Measurements from ENCODE around the gene REEP1.
"Not testable (repeated sequence)": the region's sequence is repeated elsewhere in the genome, so short reads cannot be mapped to it uniquely, and the experiment has no call there.

REEP1 gene

DNA sequence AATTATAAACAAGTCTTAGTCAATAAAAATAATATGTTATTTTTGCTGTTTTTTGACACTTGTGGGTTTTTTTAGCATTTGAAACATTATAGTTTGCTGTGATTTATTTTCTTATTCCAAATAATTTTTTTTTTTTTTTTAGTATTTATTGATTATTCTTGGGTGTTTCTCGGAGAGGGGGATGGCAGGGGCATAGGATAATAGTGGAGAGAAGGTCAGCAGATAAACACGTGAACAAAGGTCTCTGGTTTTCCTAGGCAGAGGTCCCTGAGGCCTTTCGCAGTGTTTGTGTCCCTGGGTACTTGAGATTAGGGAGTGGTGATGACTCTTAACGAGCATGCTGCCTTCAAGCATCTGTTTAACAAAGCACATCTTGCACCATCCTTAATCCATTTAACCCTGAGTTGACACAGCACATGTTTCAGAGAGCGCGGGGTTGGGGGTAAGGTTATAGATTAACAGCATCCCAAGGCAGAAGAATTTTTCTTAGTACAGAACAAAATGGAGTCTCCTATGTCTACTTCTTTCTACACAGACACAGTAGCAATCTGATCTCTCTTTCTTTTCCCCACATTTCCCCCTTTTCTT lies 8.5 kb upstream of the REEP1 start:
- DNase-seq, result not testable (repeated sequence)

DNA sequence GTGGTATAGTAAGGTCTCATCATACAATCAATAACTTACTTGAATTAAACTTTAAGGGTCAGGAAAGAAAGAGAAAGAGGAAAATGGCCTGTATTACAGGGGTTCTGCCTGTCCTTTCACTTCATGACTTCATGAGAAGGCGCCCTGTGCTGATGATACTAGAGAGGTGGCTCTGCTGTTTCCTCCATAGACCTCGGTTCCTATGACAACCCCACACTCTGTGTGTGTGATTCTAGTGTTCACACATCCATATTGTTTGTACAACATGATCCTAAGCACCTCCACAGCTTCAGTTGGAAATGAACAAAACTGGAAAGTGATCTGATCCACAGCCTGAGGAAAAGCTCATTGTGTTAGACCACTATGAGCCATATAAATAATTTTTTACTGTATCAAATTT lies 7.0 kb upstream of the REEP1 start:
- no peak for DNase-seq

DNA sequence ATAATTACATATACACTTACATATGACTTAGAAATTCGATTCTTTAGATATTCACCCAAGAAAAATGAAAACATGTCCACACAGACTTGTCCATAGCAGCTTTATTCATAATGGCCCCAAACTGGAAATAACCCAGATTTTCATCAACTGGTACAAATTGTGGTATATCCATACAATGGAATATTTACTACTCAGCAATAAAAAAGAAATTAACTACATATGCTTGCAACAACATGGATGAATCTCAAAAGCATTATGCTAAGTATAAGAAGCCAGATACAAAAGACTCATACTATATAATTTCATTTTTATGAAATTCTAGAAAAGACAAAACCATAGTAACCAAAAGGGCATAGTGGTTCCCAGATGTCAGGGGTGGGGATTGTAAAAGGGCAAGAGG lies 5.1 kb upstream of the REEP1 start:
- no peak for DNase-seq

DNA sequence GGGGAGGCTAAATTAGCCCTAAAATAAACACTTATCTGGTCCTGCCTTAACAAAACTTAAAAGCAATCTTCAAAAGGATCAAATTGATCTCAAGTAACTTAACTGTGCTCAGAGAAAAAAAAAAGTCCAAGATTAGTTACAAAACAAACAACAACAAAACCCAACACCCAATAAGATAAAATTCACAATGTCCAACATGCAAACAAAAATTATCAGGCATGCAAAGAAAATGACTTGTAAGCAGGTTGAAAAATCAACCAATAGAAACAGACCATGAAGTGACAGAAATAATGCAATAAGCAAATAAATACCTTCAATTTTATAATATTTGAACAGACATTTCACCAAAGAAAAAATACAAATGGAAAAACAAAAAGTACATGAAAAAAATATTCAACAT lies 4.0 kb upstream of the REEP1 start:
- no peak for DNase-seq

DNA sequence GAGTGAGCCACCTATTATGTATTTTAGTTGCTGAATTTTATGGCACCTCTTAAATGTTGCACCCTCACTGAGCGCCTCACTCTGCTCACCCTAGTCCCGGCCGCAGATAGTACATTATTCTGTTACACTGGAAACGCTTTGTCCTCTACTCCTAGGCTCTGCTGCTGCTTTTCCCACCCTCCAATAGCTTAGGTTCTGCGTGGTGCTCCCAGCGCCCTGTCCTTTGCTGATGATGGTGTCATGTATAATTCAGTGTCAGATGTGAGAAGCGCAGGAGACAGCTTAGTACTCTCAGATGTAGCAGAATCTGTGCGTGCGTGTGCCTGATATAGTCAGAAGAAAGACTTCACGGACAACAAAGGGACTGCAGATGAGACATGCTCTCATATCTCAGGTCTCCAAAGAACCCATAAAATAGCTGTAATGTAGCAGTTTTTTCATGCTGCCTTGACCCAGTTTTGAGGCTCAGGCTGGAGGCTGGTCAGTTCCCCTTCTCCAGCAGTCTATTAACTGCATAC lies 1.4 kb upstream of the REEP1 start:
- no peak for DNase-seq

DNA sequence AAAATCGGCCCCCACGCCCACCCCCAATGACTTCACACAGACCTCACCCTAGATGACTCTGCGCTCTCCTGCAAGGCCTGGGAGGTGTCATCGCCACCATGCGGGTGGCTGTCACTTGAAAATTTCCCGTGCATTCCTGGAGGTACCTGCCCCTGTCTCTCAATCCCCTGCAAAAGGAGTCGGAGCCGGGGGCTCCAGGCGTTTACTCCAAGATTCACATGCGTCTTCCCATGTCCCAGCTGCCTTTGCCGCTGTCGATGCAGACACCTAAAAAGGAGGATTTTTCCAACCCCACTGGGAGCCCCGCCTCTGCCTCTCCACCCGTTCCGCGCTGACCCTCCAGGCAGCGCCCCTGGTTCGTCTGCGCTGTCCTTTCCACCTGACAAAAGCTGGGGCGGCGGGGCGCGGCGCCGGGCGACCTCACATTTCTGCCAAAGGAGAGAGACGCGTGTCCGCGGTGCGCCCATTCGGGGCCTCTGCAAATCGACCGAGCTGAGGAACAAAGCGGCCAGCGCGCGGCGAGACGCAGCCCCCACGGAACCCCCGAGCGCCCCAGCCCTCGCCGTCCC lies 667 bp downstream of the REEP1 start:
- DNase-seq, result no peak

DNA sequence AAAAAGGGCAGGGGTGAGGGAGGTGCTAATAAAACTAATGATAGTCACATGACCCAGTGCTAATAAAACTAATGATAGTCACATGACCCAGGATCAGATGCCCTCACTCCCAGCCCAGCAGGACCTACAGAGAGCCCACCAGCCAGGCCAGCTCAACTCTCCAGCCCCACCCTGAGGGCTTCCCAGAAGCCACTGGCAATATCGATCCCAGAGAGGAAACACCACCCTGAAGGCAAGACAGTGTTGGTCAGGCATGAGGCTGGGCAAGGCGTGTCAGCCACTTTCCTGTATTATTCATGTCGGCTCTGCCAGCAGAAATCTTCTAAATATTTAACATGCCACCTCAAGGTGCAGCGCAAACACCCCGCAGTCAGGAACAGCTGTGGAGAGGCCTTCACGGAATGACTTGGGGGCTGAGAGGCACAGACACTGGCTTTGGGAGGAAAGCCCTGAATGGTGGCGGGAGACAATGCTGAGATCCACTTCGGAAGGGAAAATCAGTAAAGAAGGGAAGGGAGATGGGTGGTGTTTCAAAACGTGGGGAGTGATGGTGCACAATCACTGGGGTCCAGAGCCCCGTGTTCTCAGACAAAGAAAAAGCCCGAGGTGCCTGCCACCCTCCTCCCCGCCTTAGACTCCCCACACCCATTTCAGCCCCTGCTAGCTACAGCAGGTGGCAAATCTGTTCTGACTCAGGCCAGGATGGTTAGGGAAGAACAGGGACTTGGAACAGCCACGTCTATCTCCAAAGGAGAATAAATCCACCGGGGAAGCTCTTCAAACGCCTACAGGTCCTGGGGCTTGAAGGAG lies 1.4 kb downstream of the REEP1 start:
- DNase-seq, result no peak

DNA sequence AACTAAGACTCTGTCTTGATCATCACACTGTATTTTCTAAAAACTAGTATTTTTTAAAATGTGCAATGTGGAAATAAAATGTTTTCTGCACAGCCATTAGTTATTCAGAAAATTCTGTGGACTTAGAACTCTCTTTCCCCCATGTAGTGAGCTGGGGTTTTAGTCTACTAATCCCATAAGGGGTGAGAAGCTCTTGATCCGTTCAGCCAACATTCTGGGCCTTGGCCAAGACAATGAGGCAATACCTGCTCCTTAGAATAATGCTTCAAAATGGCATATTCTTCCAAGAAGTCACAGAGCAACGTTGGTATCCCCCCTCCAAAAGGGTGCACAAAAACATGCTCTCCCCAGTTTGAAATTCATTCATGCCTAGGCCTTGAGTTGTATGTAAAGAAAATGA lies 4.0 kb downstream of the REEP1 start:
- DNase-seq, result no peak

DNA sequence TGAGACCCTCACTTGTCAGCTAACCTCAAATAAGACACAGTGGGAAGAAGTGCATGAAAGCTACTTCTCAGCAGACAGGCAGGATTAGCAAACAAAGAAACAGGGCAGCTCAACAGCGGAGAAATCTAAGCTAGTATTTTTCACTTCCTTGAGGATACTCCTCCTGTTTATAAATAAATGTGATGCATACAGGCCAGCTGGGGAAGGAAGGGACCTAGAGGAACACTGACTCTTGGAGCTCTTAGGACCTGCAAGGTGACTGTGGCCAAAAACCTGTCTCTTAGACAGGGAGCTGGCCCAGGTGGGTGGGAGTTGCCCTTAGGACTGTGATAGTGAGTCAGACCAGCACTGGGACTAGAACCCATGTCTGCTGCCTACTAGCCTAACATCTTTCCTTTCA lies 4.8 kb downstream of the REEP1 start:
- no peak for DNase-seq

DNA sequence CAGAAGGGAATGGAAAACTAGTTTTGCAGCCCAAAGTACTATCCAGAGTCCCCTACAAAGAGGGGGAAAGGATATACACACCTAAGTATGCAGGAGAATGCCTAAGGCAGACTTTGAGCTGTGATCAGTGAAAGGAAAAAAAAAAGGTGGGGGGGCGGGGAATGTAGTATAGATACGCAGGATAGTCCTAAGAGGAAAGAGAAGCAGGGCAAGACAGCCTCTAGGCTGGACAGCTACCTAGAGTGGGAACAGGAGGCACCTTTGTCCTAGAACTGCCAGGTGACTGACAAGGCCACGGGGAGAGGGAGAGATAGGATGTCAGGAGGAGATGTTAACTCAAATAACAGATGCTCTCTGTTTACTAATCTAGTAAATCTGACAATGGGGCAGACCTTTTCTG lies 6.0 kb downstream of the REEP1 start:
- no peak for DNase-seq

DNA sequence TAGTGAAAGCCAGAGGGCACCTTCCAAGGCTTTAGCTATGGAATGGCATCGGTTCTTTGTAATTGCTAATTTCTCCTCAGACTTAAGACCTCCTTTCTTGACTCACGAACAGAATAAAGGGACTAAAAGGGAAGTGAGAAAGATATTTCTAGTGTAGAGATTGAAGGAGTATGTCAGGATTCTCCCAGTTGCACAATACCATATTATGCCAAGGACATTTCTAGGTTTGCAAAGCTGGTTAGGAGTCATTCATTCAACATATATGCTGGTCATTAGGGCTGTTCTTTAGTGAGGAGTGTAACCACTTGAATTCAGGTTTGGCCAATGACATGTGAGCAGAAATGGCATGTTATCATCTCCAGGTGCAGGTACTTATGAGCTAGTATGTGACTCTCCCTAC lies 7.4 kb downstream of the REEP1 start:
- DNase-seq, result no peak

DNA sequence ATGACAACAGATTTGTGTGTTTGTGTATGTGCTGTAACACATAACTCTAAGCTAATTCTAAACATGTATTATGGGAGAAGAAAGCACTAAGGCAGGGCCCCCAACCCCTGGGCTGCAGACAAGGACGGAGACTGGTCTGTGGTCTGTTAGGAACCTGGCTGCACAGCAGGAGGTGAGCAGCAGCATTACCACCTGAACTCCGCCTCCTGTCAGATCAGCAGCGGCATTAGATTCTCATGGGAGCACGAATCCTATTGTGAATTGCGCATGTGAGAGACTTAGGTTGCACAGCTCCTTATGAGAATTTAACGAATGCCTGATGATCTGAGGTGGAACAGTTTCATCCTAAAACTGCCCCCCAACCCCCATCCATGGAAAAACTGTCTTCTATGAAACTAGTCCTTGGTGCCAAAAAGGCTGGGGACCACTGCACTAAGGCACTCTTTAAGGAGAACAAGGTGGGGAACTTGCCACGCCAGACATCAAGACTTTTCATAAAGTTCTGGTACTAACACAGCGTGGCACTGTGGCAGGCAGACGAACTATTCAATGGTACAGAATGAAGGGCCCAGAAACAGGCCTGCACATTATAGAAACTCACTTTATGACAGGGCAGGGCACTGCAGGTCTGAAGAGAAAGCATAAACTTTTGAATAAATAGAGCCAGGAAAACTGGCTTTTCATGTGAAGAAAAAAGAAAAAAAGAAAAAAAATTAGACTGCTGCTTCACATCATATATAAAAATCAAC lies 14.0 kb downstream of the REEP1 start:
- no peak for DNase-seq

DNA sequence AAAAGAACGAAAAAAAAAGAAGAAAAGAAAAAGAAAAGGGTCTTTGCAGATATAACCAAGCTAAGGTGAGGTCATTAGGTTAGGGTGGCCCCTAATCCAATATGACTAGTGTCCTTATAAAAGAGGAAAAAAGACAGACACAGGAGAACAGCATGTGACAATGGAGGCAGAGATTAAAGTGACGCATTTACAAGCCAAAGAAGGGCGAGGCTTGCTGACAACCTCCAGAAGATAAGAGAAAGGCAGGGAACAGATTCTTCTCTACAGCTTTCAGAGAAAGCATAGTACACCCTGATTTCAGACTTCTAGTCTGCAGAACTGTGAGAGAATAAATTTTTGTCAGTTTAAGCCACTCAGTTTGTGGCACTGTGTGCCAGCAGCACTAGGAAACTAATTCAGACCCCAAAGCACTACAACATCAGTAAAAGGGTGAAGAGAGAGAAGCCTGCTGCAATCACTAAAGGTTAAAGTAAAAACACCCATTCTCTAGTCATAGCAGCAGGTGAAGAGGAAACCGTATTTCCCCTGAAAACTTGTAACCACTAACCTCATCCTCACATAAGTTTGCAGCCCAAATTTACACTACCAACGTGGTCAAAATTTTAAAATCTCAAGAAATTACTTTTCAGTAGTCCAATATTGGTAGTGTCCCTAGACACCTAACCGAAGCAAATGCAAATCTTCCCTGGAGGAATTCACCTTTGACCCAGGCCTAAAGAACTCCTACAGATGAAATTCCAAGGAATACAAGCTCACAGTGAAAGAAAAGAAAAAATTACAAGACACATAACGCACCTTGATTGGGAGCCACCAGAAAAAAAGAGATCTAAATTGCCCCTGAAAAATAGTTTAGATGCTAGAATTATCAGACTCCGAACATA lies 17.5 kb downstream of the REEP1 start:
- no peak for DNase-seq

DNA sequence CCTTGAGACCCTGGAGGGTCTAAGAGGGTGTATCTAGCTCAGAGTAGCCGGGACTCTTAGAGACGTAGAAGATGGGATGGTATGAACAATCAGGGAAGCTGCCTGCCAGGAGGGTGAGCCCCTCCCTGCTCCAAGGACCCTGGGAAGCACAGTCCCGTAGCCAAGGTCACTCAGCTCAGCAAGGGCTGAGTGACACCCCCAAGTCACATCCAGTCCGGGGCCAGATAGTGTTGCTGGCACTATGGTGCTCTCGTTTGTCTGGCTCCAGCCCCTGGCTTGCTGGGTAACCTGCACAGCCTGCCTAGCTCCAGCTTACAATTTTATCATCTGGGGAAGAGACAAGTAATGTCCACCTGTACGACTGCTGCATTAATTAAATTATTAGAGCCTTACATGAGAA lies 22.3 kb downstream of the REEP1 start:
- DNase-seq, result no peak

DNA sequence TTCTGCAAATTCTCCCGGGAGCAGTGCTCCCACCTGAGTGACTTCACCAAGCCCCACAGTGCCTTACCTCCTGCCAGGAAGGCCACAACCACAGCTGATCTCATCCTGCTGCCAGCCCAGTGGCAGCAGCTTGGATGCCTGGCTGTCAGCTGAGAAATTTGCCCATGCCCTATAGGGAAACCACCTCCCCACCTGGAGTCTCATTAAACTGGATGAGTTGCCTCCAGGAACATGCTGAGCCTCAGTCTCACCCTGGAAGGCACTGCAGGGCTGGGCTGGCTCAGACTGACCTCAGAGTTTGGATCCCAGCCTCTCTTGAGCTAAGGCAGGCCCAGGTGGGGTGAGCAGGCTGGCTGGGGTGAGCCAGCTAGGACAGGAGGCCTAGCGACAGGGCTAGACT lies 23.3 kb downstream of the REEP1 start:
- DNase-seq, result no peak

DNA sequence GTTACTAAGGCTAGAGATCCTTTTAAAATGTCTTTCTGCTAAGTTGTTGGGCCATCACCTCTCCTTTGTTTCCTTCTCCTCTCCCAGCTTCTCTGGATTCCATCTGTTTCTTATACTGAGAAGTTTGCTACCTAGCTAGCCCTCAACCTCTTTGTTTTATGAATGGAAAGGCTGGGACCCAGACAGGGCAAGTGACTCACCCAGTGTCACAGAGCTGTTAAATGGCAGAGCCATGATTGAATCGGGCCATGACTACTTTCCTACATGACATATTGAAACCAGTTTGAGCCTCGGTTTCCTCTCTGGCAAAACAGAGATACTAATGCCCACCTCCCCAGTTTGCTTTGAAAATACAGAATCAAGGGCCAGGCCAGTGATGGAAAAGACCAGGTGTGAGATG lies 24.1 kb downstream of the REEP1 start:
- DNase-seq, result no peak

DNA sequence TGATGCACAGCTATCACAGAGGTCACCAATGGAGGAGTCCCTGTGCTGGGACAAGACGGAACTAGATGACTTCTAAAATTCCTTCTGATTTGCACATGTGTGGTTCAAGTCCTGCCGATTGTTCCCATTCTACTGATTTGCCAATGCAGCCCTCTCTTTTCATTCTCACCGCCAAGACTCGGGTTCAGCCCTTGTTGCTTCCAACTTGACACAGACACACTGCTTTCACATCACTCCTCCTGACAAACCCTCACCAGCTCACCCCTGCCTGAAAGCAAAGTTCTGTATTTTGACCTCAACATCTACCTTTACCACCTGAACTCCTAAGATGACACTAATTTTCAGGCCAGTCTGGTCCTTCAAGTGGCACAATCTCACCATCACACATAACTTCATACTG lies 25.5 kb downstream of the REEP1 start:
- no peak for DNase-seq

DNA sequence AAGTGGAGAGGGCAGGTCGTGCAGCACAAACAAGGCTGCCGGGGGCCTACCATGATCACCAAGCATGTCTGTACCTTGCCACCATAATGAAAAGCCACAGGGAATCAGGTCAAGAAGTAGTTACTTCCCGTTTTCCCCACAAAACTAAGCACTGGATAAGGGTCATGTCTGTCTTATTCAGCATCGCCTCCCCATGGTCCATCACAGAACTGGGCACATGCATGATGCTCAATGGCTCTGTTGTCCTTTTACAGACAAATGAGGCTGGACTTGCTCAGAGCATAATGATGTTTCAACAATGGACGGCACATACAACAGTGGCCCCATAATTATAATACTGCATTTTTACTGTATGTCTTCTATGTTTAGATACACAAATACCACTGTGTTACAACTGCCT lies 27.5 kb downstream of the REEP1 start:
- DNase-seq, result no peak

DNA sequence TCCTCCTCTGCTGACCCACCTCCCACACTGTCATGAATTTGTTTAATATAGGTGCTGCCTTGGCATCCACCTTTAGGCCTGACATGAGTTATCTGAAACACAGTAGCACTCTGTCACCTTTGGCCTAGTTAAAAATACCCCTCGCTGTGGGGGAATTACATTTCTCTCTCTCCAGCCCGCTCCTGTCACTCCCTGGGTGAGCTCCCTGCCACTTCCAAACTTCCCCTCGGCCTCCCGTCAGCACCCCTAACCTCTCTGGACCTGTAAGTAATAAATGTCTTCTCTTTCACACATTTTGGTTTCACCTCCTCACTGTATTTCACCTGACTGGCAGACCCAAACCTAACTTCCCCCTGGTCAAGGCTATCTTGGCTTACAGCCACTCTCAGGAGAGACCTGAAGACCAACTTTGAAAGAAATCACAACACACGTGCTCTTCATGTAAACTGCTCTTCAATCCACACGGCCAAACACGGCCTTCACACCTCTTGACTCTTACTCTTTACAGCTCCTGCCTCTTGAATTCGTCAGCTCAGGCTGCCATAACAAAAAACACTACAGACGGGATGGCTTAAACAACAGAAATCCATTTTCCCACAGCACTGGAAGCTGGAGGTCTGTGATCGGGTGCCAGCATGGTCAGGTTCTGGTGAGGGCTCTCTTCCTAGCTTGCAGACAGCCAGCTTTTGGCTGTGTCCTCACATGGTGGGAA lies 28.3 kb downstream of the REEP1 start:
- no peak for DNase-seq

DNA sequence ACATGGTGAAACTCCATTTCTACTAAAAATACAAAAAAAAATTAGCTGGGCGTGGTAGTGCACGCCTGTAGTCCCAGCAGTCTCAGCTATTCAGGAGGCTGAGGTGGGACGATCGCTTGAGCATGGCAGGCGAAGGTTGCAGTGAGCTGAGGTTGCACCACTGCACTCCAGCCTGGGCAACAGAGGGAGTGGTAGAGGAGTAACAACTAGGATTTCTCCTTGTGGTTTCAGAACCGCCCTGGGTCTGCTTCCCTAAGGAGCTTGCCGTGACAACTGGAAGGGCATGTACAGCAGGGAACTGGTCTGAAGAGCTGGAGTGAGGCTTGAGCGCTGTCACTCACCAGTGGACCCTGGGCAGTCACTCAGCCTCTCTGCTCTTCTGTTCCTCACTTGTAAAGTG lies 29.1 kb downstream of the REEP1 start:
- no peak for DNase-seq

DNA sequence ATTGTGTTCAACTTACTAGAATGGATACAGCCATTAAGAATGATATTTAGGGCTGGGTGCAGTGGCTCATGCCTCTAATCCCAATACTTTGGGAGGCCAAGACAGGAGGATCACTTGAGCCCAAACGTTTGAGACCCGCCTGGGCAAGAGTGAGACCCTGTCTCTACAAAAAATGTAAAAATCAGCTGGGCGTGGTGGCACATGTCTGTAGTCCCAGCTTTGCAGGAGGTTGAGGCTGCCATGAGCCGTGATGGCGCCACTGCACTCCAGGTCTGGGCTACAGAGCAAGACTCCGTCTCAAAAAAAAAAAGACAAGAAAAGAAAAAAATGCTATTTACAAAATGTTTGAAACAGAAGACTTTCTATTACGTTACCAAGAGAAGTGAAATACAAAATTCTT lies 30.0 kb downstream of the REEP1 start:
- DNase-seq, result no peak

DNA sequence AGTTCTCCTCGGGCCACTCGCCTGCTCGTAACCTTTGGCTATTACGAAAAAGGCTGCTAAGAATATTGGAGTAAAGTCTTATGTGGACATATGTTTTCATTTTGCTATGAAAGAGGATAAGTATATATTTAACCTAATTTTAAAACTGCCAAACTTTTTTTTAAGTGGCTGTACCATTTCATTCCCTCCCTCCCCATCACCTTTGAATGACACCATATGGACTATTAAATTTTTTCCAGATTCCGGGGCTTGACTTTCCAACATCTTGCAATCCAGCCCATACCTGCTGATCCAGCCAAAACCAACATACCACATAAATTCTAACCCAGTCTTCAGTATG lies 31.5 kb downstream of the REEP1 start:
- DNase-seq, result no peak
